Measurements from ENCODE around the gene LHCGR. TPM values are rescaled to one million over a fixed set of nuclear protein-coding genes. Genes with fewer than 3 reads are reported as not detected.

LHCGR gene
- total and polyA plus RNA-seq, 5 donors from 2014 or later = not detected

DNA sequence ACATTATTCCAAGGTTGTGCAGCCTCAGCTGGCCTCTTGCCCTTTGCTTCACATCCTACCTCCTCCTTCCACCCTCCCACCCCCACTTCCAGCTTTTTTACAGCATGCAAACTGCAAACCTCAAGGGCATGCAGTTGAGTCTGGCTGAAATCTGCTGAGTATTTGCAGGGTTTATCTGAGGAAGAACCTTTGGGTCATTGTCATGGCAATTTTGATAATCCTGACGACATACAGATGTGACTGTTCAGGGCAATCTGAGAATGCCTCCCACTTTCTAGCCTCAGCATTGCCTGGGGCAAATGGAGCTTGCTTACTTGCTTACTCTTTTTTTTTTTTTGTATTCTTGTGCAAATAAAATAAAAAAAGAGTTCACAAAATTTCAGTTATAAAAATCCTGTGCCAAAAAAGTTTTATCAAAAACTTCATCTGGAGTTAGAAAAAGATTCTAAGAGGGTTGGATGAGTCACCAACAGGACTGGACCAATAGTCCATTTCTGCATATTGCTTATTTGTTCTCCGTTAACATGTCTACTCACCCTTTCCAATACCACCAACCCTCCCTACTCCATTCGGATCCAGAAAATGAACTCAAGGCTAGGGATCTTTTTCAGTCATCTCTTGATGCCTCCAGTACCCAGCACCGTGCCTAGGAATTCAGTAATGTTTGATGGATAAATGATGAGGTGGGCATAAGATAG, 23.6 kb upstream of the LHCGR start:
- Histone ChIP-seq H3K4me3 (ENCODE audit: low read depth, low read length) (no peak overlapping the region), H3K36me3 (ENCODE audit: control insufficient read depth, insufficient read depth, low read length) (no peaks in the 10 kb centered on the region), H3K9me3 (ENCODE audit: control insufficient read depth in 2 of 2, low read length in 2 of 2) (no peaks in the 10 kb centered on the region), H3K4me1 (ENCODE audit: control insufficient read depth, insufficient read depth, low read length, poor library complexity, severe bottlenecking) (no peaks in the 10 kb centered on the region), H3K27ac (ENCODE audit: insufficient read depth, low read length, poor library complexity, severe bottlenecking) (no peak overlapping the region), H3K27me3 (ENCODE audit: control insufficient read depth, insufficient read depth, low read length) (no peaks in the 10 kb centered on the region)
- peak overlapping the region in 1 of 3 donors; percentile 11 for H3K27ac Mint-ChIP-seq
- no peak overlapping the region for H3K4me3 Mint-ChIP-seq
- peaks cover 0 to 3% (median 0%) of the 10 kb centered on the region in 7 donors for H3K9me3 Mint-ChIP-seq
- ATAC-seq (ENCODE audit: low read depth in 2 of 2) (no peak), DNase-seq (no peak)
- H3K36me3 Mint-ChIP-seq = no peaks in the 10 kb centered on the region
- no peaks in the 10 kb centered on the region for H3K4me1 Mint-ChIP-seq
- peaks cover 7% of the 10 kb centered on the region for H3K27me3 Mint-ChIP-seq

DNA sequence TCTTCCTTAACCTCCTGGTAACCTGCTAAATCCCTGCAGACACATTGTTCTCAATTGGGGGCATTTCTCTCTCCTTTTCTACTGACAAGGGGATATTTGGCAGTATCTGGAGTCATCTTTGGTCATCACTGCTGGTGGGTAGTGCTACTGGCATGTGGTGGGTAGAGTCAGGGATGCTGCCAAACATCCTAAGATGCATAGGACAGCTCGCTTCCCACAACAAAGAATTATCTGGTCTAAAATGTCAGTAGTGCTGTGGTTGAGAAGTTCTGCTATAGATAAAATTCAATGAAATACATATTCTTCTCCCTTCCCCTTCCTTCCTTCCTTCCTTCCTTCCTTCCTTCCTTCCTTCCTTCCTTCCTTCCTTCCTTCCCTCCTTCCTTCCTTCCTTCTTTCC, 18.7 kb upstream of the LHCGR start:
- Mint-ChIP-seq H3K4me1 (no peaks in the 10 kb centered on the region), H3K27me3 (peaks cover 7% of the 10 kb centered on the region), H3K36me3 (no peaks in the 10 kb centered on the region), H3K4me3 (no peak overlapping the region), H3K9me3 (peaks cover 0 to 2% (median 0%) of the 10 kb centered on the region in 7 donors), H3K27ac (no peak overlapping the region)
- no peaks in the 10 kb centered on the region for H3K36me3 ChIP-seq (ENCODE audit: control insufficient read depth, insufficient read depth, low read length)
- H3K9me3 ChIP-seq (ENCODE audit: control insufficient read depth in 2 of 2, low read length in 2 of 2) = no peaks in the 10 kb centered on the region
- H3K27me3 ChIP-seq (ENCODE audit: control insufficient read depth, insufficient read depth, low read length) = no peaks in the 10 kb centered on the region
- no peak overlapping the region for H3K27ac ChIP-seq (ENCODE audit: insufficient read depth, low read length, poor library complexity, severe bottlenecking)
- DNase-seq (no peak), ATAC-seq (ENCODE audit: low read depth in 2 of 2) (no peak)
- H3K4me1 ChIP-seq (ENCODE audit: control insufficient read depth, insufficient read depth, low read length, poor library complexity, severe bottlenecking) = no peaks in the 10 kb centered on the region
- no peak overlapping the region for H3K4me3 ChIP-seq (ENCODE audit: low read depth, low read length)

DNA sequence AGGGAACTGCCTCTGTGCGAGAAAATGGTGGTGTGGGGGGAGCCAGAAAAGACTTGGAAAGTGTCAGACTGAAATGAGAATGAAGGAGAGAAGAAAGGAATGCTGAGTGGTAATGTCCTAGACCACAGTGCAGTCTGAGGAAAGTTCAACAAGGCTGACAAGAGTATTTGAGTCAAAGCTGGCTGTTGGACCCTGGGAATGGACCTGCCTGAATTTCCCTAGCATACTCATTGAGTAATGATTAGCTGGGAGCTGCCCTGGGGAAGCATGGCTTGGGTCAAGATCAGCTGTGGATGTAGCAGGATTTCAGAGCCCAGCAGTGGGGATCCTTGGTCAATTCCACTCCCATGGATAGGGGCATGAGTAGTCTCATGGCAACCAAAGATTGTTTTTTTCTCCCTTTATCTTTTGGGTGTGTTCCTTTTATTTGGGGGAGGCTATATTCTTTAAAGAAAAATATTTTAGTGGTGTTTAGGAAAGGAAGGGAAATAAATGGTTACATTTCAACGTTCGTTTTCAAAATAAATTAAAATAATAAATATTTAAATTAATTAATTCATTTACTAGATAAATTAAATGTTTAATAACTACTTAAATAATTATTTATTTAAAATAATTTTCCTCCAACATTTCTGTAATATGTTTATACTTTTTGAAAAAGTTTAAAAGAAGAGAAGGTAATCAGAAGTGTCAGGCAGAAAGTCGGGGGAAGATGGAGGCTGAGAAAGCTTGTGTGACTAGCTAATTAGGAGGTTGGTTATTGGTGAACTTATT, 15.9 kb upstream of the LHCGR start:
- no peak overlapping the region for H3K27ac Mint-ChIP-seq
- peaks cover 0 to 7% (median under 1%) of the 10 kb centered on the region in 7 donors for H3K9me3 Mint-ChIP-seq
- no peak overlapping the region for H3K27ac ChIP-seq (ENCODE audit: insufficient read depth, low read length, poor library complexity, severe bottlenecking)
- H3K4me1 ChIP-seq (ENCODE audit: control insufficient read depth, insufficient read depth, low read length, poor library complexity, severe bottlenecking) = no peaks in the 10 kb centered on the region
- peaks cover 10% of the 10 kb centered on the region for H3K27me3 Mint-ChIP-seq
- ATAC-seq (ENCODE audit: low read depth in 2 of 2) (no peak), DNase-seq (no peak)
- no peaks in the 10 kb centered on the region for H3K27me3 ChIP-seq (ENCODE audit: control insufficient read depth, insufficient read depth, low read length)
- no peak overlapping the region for H3K4me3 Mint-ChIP-seq
- no peaks in the 10 kb centered on the region for H3K36me3 Mint-ChIP-seq
- no peak overlapping the region for H3K4me3 ChIP-seq (ENCODE audit: low read depth, low read length)
- H3K9me3 ChIP-seq (ENCODE audit: control insufficient read depth in 2 of 2, low read length in 2 of 2) = no peaks in the 10 kb centered on the region
- no peaks in the 10 kb centered on the region for H3K36me3 ChIP-seq (ENCODE audit: control insufficient read depth, insufficient read depth, low read length)
- no peaks in the 10 kb centered on the region for H3K4me1 Mint-ChIP-seq

DNA sequence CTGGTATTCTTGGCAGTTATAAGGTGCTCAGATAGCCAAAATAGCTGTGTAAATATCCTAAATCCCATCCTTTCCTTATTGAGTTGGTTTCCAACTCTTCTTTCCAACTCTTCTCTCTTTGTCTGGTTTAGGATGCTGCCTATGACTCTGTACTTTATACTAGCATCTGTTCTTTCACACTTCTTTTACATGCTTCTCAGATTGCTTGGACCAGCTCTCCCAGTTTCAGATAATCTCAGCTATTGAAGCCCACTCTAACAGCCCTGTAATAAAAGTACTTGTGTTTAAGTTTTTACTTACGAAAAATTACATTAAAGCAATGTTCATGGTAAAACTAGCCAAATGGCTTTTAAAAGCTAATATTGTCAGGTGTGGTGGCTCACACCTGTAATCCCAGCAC, 14.7 kb upstream of the LHCGR start:
- Histone ChIP-seq H3K4me3 (ENCODE audit: low read depth, low read length) (no peak overlapping the region), H3K9me3 (ENCODE audit: control insufficient read depth in 2 of 2, low read length in 2 of 2) (no peaks in the 10 kb centered on the region), H3K27ac (ENCODE audit: insufficient read depth, low read length, poor library complexity, severe bottlenecking) (no peak overlapping the region), H3K36me3 (ENCODE audit: control insufficient read depth, insufficient read depth, low read length) (no peaks in the 10 kb centered on the region), H3K4me1 (ENCODE audit: control insufficient read depth, insufficient read depth, low read length, poor library complexity, severe bottlenecking) (no peaks in the 10 kb centered on the region), H3K27me3 (ENCODE audit: control insufficient read depth, insufficient read depth, low read length) (no peaks in the 10 kb centered on the region)
- DNase-seq (no peak), ATAC-seq (ENCODE audit: low read depth in 2 of 2) (no peak)
- Mint-ChIP-seq H3K27ac (no peak overlapping the region), H3K4me3 (no peak overlapping the region), H3K27me3 (peaks cover 5% of the 10 kb centered on the region), H3K4me1 (no peaks in the 10 kb centered on the region), H3K36me3 (no peaks in the 10 kb centered on the region), H3K9me3 (peaks cover 0 to 7% (median 0%) of the 10 kb centered on the region in 7 donors)

DNA sequence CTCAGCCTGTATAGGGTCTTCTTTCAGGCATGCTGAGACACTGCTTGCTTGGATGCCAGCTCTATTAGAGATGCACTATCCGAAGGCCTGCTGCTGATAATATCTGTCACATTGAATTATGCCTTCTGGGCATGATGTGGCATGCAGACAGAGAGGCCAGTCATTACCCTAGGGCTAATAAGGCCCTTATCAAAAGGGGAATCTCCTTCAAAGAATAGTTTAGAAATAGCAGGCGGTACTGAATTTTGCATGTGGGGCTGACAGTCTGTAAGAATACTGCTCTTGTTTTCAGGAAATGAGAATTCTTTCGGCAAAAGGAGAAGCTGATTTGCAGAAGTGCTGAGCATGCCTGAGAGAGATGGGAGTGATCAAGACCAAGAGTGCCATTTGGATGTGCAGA, 13.1 kb upstream of the LHCGR start:
- Histone ChIP-seq H3K9me3 (ENCODE audit: control insufficient read depth in 2 of 2, low read length in 2 of 2) (no peaks in the 10 kb centered on the region), H3K27ac (ENCODE audit: insufficient read depth, low read length, poor library complexity, severe bottlenecking) (no peak overlapping the region), H3K4me1 (ENCODE audit: control insufficient read depth, insufficient read depth, low read length, poor library complexity, severe bottlenecking) (no peaks in the 10 kb centered on the region), H3K27me3 (ENCODE audit: control insufficient read depth, insufficient read depth, low read length) (no peaks in the 10 kb centered on the region), H3K36me3 (ENCODE audit: control insufficient read depth, insufficient read depth, low read length) (no peaks in the 10 kb centered on the region), H3K4me3 (ENCODE audit: low read depth, low read length) (no peak overlapping the region)
- peaks cover 5% of the 10 kb centered on the region for H3K27me3 Mint-ChIP-seq
- no peaks in the 10 kb centered on the region for H3K4me1 Mint-ChIP-seq
- H3K9me3 Mint-ChIP-seq = peaks cover 0 to 8% (median 1%) of the 10 kb centered on the region in 7 donors
- no peaks in the 10 kb centered on the region for H3K36me3 Mint-ChIP-seq
- DNase-seq (no peak), ATAC-seq (ENCODE audit: low read depth in 2 of 2) (no peak)
- no peak overlapping the region for H3K27ac Mint-ChIP-seq
- no peak overlapping the region for H3K4me3 Mint-ChIP-seq

DNA sequence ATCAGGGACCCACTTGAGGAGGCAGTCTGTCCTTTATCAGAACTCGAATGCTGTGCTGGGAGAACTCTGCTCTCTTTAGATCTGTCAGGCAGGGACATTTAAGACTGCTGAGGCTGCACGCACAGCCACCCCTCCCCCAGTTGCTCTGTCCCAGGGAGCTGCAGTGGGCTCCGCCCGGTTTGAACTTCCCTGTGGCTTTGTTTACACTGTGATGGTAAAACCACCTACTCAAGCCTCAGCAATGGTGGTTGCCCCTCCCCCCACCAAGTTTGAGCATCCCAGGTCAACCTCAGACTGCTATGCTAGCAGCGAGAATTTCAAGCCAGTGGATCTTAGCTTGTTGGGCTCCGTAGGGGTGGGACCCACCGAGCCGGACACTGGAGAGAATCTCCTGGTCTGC, 11.8 kb upstream of the LHCGR start:
- DNase-seq (no peak), ATAC-seq (ENCODE audit: low read depth in 2 of 2) (no peak)
- peaks cover 5% of the 10 kb centered on the region for H3K27me3 Mint-ChIP-seq
- no peak overlapping the region for H3K4me3 Mint-ChIP-seq
- Histone ChIP-seq H3K9me3 (ENCODE audit: control insufficient read depth in 2 of 2, low read length in 2 of 2) (no peaks in the 10 kb centered on the region), H3K27me3 (ENCODE audit: control insufficient read depth, insufficient read depth, low read length) (no peaks in the 10 kb centered on the region), H3K4me3 (ENCODE audit: low read depth, low read length) (no peak overlapping the region), H3K36me3 (ENCODE audit: control insufficient read depth, insufficient read depth, low read length) (no peaks in the 10 kb centered on the region), H3K27ac (ENCODE audit: insufficient read depth, low read length, poor library complexity, severe bottlenecking) (no peak overlapping the region), H3K4me1 (ENCODE audit: control insufficient read depth, insufficient read depth, low read length, poor library complexity, severe bottlenecking) (no peaks in the 10 kb centered on the region)
- H3K9me3 Mint-ChIP-seq = peaks cover 0 to 16% (median 1%) of the 10 kb centered on the region in 7 donors
- H3K36me3 Mint-ChIP-seq = no peaks in the 10 kb centered on the region
- no peak overlapping the region for H3K27ac Mint-ChIP-seq
- H3K4me1 Mint-ChIP-seq = no peaks in the 10 kb centered on the region

DNA sequence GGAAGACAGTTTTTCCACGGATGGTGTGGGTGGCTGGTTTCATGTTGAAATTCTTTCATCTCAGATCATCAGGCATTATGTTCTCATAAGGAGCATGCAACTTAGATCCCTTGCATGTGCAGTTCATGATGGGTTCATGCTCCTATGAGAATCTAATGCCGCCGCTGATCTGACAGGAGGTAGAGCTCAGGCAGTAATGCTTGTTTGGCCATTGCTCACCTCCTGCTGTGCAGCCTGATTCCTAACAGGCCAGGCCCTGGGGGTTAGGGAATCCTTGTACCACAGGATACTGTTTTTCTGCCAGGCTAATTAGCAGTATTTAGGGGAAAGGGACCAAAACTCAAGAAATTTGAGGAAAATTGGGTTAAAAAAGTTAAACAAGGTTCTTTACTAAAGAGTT, 5.3 kb upstream of the LHCGR start:
- peaks cover 0 to 21% (median 1%) of the 10 kb centered on the region in 7 donors for H3K9me3 Mint-ChIP-seq
- H3K4me3 Mint-ChIP-seq = no peak overlapping the region
- no peak overlapping the region for H3K4me3 ChIP-seq (ENCODE audit: low read depth, low read length)
- ATAC-seq (ENCODE audit: low read depth in 2 of 2) (no peak), DNase-seq (no peak)
- peaks cover 2% of the 10 kb centered on the region for H3K27me3 ChIP-seq (ENCODE audit: control insufficient read depth, insufficient read depth, low read length)
- peaks cover 0 to 2% of the 10 kb centered on the region in 2 experiments for H3K9me3 ChIP-seq (ENCODE audit: control insufficient read depth in 2 of 2, low read length in 2 of 2)
- no peaks in the 10 kb centered on the region for H3K36me3 Mint-ChIP-seq
- H3K36me3 ChIP-seq (ENCODE audit: control insufficient read depth, insufficient read depth, low read length) = no peaks in the 10 kb centered on the region
- H3K27ac Mint-ChIP-seq = no peak overlapping the region
- peaks cover 12% of the 10 kb centered on the region for H3K27me3 Mint-ChIP-seq
- no peak overlapping the region for H3K27ac ChIP-seq (ENCODE audit: insufficient read depth, low read length, poor library complexity, severe bottlenecking)
- H3K4me1 Mint-ChIP-seq = no peaks in the 10 kb centered on the region
- no peaks in the 10 kb centered on the region for H3K4me1 ChIP-seq (ENCODE audit: control insufficient read depth, insufficient read depth, low read length, poor library complexity, severe bottlenecking)

Measured in CD4-positive, CD25-positive, alpha-beta regulatory T cell (primary cell).